Measurements from ENCODE around the gene OAS3. TPM values are rescaled to one million over a fixed set of nuclear protein-coding genes. Genes with fewer than 3 reads are reported as not detected.

OAS3 gene
- total RNA-seq, 1 donor from 2014 or later, result 26.4 TPM

- DNase-seq (ENCODE audit: low read depth), result no peak
- TF ChIP-seq CTCF (IDR thresholded peaks at IDR 0.05; ENCODE audit: insufficient read depth, low read length, poor library complexity, severe bottlenecking), result no peak
- Histone ChIP-seq H3K4me3 (ENCODE audit: low read depth, low read length) (no peak overlapping the region), H3K27me3 (ENCODE audit: control insufficient read depth, insufficient read depth, low read length) (no peaks in the 10 kb centered on the region), H3K36me3 (ENCODE audit: control insufficient read depth, insufficient read depth, low read length) (no peaks in the 10 kb centered on the region)
Measured at GRCh38 chr12:113019025-113019424, 80.8 kb downstream of the OAS3 start.

GRCh38 chr12:113021500-113021899 is 83.2 kb downstream of the OAS3 start:
- H3K4me3 ChIP-seq (ENCODE audit: low read depth, low read length), result no peak overlapping the region
- H3K27me3 ChIP-seq (ENCODE audit: control insufficient read depth, insufficient read depth, low read length), result no peaks in the 10 kb centered on the region
- no peak for DNase-seq (ENCODE audit: low read depth)
- H3K36me3 ChIP-seq (ENCODE audit: control insufficient read depth, insufficient read depth, low read length), result no peaks in the 10 kb centered on the region
- no peak for TF ChIP-seq CTCF (IDR thresholded peaks at IDR 0.05; ENCODE audit: insufficient read depth, low read length, poor library complexity, severe bottlenecking)

Other genes starting within 250 kb of the OAS3 start
- not detected in 2 replicates for gene RPH3A, start 146.7 kb upstream of the OAS3 start, total RNA-seq
- 6.0 and 6.4 TPM in 2 replicates for gene OAS1, start 31.5 kb upstream of the OAS3 start, total RNA-seq
- gene OAS2, start 40.0 kb downstream of the OAS3 start, total RNA-seq, result 1.0 and 3.6 TPM in 2 replicates
- 0.89 and 1.8 TPM in 2 replicates for gene DTX1, start 118.3 kb downstream of the OAS3 start, total RNA-seq
- 1.1 and 1.8 TPM in 2 replicates for gene RASAL1, start 197.3 kb downstream of the OAS3 start, total RNA-seq
- not detected in 2 replicates for gene CFAP73, start 211.2 kb downstream of the OAS3 start, total RNA-seq
- 73.9 and 77.6 TPM in 2 replicates for gene DDX54, start 247.0 kb downstream of the OAS3 start, total RNA-seq
- gene RITA1, start 247.2 kb downstream of the OAS3 start, total RNA-seq, result 33.6 and 36.0 TPM in 2 replicates